ENCODE results near the gene EXT2.

Gene EXT2

DNA sequence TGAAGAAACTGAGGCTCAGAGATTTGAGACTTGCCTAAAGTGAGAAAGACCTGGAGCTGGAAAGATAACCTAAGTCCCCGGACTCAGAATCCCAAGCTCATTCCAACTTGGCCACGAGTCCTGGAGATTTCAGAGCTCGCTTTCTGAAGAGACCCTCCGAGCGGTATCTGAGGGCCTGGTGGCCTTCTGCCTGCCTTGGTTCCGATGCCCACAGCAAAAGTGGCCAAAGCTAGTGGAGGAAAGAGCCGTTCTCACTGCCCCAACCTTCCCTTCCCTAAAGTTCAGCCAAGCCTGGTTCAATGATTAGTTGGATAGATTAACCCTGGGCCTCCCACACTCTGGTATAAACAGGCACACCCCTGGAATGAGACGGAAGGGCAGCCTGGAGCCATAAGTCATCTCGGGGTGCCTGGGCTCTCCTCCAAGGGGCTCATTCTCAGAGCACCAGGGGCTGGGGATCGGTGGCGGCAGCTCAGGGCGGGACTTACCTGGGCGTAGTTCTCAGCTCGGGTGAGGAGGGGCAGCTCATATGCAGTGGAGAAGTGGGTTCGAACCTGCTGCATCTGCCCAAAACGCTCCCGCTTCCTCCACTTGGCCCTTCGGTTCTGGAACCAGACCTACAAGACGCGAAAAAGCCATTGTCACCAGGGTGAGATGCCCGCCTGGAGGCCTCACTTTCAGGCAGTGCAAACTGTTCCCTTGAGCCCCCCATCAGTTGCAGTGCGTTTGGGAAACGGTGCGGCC is 171.7 kb downstream of the EXT2 start:
- DNase-seq (ENCODE audit: low read depth): no peak

DNA sequence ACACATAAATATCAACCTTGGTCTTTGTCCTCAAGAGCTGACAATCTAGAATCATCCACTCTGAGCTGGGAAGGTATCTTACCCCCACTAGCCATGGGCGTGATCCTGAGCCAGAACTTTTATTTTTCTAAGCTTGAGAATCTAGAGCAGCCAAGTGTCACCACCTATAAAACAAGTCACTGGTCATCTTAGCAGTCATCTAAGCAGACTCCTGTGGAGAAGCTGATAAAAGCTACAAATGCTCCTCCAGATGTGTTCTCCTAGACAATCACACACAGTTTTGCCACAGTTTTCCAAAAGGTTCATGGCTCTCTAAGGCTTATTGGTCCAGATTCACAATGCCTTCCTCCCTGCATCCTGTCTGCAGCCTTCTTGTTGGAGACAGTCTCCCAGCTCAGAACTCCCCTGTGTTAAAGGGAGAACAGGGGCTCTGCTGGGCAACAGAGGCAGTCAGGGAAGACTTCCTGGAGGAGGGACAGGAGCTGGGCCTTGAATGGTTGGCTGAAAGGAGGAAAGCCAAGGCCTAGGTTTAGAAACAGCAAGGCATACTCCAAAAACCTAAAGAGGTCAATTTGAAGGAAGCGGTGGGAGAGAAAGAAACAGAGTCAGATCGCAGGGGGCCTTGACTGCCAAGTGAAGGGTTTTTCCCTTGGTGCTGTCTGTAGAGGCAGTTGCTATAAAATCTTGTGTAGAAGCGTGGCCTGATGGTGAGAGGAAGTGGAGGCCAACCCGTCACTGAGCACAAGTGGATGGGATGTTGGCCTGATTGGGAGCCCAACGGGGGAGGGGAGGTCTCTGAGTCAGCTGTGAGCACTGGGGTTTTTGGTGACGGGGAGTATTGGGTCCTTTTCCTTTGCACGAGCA is 172.5 kb downstream of the EXT2 start:
- no peak for DNase-seq (ENCODE audit: low read depth)

DNA sequence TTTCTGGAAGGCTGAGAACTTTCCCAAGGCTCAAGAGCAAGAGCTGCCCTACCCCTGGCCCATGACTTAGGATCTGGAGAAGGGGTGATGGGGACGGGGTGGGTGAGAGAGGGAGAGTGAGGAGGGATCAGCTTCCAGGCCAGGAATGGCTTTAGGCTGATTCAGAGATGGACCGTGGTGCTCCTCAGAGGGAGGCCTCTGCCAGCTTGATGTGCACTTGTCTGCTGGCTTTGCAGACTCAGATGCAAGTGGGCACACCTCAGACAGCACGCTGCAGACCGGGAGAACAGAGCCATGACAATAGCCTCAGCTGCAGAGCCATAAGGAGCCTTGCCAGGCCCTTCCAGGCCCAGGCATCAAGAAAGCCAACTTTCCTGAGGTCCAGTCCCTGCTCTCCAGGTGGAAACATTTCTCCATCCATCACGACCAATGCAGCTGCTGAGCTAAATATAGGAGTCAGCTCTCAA is 173.2 kb downstream of the EXT2 start:
- DNase-seq (ENCODE audit: low read depth): no peak

DNA sequence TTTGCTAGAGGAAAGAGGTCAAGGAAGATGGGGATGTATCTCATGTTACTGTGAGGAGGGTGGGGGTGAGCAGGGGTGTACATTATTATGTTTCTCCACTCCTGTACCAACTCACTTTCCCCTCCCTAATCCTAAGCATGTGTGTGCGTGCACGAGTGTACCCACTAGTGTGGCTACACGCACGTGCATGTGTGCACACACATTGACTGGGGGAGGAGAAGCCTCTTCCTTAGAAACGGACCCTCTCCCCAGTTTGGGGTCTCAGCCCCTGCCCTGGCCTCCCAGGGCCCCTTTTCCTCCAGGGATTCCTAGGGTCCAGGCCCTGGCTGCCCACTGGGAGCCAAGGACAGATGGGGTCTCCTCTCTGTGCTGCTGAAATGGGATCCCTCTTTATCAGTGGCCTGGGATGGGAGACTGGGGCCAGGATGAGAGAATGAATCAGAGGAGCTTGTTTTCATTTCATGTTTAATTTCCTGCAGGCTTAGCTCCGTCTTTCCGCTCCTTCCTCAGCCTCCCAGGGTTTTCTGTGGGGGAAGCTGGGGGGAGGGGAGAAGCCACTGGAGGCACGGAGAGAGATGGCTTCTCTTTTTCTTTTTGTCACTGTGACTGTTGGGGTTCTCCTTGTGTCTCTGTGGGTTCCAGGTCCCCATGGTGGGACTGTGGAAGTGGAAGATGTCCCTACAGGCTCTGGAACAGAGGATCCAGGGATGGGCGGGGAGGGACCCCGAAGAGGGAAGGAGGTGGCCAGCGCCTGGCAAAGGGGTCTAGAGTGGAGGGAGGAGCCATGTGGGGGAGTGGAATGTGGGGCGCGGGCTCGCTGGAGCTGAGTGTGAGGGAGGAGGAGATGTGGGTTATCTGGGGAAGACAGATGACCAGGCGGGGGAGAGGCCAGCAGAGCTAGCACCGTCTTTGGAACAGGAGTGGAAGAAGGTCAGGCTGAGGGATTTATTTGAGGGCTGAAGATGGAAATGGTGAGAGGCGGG is 174.2 kb downstream of the EXT2 start:
- DNase-seq (ENCODE audit: low read depth): no peak

DNA sequence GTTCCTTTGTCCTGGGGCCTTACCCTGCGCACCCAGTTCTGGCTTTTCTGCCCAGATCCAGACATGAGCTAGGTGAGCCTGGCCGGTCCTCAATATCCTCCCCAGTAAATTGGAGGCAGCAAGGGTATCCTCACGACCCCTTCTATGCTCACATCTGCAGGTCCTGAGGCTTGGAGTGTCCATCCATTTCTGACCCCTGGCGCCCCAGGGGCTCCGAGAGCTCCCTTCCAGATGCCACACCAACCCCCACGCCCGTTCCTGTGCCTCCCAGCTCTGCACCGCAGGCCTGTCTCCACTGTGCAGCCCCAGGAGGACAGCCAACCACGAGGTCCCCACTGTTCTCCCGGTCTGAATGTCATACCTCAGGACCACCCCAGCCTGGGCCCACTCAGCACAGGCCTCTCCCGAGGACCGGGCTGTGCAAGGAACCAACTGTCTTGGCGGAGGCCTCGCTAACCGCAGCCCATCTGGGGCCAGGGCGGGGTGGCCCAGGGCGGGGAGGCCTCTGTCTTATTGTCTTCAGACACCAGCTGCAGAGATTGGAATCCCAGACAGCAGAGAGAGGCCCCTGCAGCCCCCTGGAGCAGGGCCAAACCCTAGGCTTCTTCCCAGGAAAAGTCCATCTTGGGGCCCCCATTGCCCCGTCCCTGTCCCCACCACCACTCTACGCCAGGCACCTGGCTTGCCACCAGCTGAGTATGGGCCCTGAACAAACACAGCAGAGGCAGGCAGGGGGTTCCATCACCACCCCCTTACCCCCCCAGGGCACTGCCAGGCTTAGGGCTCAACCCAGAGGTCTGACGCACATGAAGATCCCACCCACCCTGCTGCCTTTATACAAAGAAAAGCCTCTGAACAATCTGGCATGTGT is 175.2 kb downstream of the EXT2 start:
- DNase-seq (ENCODE audit: low read depth): no peak

DNA sequence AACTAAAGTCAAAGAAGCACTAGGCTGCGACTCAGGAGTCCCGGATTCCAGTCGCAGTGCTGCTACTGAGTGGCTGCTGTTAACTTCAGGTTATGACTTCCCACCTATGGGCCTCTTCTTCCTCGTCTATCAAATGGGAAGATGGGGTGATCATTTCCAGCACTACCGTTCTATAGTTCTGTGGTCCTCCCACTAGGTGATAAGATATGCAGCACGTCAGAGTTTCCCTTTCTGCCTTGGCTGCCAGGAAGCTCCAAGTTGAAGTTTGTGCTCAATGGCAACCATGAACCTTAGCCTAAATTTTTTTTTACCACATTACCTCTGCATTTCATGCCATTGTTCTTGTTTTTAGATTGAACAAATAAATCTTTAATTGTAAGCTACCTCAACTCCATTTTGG is 175.8 kb downstream of the EXT2 start:
- no peak for DNase-seq (ENCODE audit: low read depth)

DNA sequence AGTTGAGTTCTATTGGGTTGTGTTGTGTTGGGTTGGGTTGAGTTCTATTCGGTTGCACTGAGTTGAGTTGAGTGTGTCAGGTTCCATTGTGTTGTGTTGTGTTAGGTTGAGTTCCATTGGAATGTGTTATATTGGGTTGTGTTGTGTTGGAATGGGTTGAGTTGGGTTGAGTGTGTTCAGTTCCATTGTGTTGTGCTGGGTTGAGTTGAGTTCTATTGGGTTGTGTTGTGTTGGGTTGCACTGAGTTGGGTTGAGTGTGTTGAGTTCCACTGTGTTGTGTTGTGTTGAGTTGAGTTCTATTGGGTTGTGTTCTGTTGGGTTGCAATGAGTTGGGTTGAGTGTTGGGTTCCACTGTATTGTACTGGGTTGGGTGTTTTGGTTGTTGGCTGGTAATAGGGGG is 178.9 kb downstream of the EXT2 start:
- DNase-seq (ENCODE audit: low read depth): no peak

DNA sequence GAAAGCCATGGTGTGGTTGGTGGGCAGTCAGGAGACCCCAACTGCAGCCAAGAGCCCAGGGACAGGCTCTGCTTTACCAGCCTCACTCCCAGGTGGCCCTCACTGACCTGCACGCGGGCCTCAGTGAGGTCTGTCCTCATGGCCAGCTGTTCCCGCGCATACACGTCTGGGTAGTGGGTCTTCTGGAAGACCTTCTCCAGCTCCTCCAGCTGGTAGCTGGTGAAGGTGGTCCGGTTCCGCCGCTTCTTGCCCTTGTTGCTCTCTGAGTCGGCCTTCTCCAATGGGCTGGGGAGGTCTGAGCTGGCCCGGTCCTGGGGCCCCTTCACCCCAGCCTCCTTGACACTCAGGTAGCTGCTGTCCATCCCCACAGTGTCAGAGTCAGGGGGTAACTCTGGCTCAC is 179.8 kb downstream of the EXT2 start:
- no peak for DNase-seq (ENCODE audit: low read depth)

DNA sequence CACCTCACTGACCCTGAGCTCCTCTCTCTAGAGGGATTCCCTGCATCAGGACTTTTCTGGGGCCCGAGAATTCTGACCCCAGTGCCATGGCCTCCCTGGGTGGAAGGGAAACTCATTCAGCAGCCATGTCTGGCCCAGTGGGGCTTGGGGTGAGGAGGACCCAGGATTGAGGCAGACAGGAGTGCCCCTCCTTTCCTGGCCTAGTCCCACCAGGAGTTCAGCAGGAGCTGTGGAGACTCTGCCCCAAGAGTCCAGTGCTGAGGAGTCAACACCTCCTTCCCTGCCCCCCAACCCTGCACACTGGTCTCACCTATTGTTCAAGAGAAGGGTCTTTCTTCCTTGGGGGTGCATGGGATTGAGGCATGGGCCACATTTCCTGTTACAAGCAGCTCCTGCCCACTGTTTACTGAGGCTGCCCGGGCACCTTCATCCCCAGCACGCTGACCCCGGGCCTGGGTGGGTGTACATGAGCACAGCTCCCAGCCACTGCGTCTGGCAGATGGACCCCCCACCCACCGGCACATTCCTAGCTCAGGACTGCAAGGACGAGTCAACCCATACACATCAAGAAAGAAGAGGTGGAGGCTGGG is 180.6 kb downstream of the EXT2 start:
- no peak for DNase-seq (ENCODE audit: low read depth)

DNA sequence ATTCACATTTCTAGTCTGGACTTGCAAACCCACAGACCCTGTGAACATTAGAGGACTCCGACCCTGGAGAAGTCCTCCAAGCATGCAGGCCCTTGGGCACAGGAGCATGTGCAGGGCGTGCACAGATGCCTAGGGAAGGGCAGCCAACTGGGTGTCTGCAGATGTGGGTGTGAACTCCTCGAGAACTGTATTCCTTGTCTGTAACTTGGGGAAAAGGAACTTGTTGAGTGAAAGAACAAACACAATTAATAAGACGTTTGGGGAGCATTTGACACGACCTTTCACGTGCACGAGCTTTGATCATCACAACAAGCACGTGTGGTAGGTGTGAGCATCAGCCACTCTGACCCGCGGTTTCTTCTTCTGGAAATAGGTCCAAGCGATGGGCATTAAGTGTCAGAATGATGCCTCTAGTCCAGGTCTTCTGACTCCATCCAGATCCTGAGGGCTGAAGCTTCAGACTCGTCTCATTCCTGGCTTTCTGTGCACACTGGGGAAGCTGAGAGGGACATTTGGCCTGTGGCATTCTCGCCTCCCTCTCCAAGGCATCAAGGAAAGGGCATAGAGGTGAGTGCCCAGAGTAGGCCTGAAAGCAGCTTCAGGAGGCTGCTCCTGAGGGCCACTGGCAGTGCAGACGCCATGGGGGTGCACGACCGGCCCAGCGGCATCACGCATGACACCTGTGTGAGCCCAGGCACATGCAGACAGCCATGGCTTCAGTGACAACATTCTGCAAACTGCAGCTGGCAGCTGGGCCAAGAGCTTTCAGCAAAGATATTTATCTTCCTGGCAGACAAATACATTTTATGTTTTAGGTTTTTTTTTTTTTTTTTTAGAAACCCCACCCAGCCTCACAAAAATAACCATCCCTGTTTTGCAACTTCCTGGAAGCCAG is 182.0 kb downstream of the EXT2 start:
- no peak for DNase-seq (ENCODE audit: low read depth)

DNA sequence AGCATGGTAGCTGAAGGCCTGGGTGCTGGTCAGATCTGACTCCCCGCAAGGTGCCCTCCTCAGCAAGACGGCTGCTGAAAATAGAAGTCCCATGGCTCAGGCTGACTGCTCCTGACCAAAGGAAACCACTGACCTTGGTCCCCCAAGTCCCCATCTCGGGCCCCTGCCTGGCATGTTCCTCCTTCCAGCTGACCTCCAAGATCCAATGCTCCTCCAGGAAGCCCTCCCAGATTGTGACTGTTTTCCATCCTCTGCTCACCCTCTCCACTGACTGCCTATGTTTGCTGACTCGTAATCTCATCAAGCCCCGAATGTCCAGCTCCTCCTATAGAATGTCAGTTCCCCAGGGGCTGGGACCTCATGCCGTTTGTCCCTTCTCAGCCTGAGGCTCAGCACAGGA is 184.0 kb downstream of the EXT2 start:
- no peak for DNase-seq (ENCODE audit: low read depth)

DNA sequence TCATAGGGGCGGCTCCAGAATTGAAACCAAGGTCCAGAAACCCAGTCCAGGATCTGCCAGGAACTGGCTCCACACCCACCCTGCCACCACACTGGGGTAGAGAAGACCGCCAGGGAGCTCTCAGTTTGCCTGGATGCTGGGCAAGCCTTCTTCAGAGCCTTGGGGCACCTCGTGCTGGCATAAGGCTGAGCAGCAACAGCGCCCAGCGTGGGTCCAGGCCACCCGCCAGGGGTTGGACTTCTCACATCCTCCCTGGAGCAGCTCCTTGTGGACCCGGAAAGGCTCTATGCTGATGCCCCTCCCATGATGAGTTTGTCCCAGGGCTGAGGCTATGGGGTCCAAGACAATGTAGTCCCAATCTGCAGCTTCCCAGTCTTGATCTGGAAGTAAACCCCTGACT is 184.8 kb downstream of the EXT2 start:
- DNase-seq (ENCODE audit: low read depth): no peak

DNA sequence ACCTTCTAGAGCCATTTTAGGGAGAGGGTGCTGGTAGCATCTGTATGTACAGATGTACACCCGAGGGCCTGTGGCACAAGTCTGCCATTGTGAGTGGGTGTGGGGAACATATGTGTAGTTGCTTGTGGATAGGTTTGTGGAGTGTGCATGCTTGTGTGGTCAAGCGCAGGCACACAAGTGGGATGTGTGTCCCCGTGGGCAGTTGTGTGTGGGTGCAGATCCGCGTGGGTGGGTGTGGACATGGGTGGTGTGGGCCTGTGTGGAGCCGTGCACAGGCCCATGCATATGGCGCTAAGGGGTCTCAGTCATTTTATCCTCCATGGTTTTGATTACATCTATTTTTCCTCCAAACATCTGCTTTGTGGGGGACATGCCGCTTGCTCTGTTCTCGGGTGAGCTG is 185.7 kb downstream of the EXT2 start:
- DNase-seq (ENCODE audit: low read depth): no peak

DNA sequence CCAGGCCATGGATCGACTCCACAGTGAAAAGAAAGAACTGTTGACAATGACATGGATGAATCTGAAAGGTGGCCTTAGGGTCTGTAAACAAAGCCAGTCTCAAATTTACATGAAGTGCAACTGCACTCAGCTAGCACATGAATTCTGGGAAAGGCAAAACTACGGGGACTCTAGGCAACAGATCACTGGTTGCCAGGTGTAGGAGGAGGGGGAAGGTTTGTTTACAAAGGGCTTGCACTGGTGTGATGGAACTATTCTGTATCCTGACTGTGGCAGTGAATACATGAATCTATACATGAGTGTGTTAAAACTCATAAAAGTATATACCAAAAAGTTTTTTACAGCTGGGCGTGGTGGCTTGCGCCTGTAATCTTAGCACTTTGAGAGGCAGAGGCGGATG is 187.1 kb downstream of the EXT2 start:
- no peak for DNase-seq (ENCODE audit: low read depth)

DNA sequence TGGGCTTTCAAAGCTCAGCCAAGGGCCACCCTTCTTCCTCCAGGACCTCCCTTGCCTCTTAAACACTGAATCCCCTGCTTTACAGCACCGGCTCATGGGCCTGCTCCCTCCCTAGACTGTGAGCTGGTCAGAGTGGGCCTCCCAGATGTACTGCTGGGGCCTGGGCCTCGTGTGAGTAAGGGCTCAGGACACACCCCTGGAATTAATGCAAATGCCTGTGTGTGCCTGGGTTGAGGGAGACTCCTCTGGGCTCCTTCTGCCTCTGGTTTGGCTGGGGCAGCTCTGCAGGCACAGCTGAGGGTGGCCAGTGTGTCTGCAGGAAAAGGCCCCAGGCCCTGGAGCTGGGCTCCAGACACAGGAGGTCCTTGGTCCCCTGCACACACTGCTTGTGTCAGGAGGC is 190.3 kb downstream of the EXT2 start:
- DNase-seq (ENCODE audit: low read depth): no peak

DNA sequence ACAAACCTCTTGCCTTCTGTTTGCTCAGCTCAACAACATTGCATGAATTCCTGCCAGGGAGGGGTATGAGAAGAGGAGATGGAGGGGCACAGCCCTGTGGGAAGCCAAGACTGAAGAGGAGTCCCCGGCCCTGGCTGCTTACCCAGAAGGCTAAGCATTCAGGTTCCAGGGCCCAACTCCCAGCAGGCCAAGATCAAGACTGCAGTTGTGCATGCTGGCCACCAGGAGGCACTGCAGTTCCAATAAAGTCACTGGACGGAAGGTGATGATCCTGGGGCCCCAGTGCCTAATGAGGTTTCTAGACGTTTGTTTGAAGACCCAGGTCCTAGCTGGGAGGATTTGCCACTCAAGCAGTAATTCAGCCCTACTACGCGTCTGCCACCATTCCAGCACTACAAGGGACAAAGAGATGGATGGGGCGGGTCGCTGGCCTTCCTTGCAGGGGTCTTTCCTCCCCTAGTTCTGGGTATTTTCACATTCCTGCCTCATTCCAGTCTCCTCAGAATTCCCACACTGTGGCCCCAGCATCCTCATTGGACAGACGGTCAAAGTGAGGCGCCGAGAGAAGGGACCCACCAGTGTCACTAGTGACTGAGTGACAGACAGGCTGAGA is 190.9 kb downstream of the EXT2 start:
- no peak for DNase-seq (ENCODE audit: low read depth)

DNA sequence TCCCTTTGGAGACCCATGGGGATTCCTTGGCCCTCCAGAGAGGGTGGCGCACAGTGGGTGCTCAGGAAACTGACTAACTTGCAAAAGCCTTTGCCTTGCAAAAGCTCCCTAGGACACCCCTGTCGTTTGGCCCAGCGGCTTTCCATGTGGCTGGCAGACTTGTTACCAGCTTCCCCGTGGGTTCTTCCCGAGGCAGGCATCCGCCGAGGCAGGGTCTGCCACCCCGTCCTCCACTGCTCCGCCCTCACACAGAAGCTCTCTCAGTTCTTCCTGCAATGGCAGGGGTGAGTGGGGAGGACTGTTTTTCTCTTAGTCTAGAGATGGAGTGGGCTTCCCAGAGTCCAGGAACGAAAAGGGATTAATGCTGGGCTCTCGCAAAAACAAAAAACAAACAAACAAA is 191.4 kb downstream of the EXT2 start:
- no peak for DNase-seq (ENCODE audit: low read depth)

DNA sequence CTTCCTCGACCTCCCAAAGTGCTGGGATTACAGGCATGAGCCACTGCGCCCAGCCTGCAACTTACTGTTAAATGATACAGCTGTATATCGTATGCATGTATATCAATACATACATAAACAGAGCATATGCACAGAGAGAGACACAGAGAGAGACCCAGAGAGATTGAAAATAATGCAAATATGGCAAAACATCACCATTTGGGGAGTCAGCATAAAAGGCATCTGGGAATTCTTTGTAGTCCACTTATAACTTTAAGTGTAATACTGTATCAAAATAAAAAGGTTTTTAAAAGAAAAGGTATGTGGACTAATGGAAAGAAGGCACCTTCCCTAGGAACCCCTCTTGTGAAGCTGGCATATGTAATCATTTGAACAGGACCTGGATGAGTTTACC is 192.7 kb downstream of the EXT2 start:
- no peak for DNase-seq (ENCODE audit: low read depth)

DNA sequence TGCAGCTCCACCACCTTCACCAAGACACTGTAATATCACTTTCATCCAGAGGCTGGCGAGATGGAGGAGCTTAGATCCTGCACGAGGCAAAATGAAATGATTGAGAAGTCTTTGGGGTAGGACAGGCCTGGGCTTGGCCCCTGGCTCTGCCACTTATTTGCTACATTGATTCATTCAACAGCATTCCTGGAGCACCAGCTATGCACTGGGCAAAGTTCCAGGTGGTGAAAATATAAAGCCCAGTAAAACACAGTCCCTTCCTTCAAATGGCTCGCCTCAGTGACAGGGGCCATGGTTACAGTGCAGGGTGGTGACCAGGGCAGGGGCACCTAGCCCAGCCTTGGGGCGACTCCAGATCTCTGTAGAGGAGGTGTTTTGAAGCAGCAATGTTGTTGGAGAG is 194.7 kb downstream of the EXT2 start:
- DNase-seq (ENCODE audit: low read depth): no peak
